Activated CD8-positive, alpha-beta T cell treated with anti-CD3 and anti-CD28 coated beads for 36 hours (primary cell): ENCODE results near the gene PLET1. TPM values are rescaled to one million over a fixed set of nuclear protein-coding genes. Genes with fewer than 3 reads are reported as not detected.

Experiments used
- ATAC-seq: fragments of 200-7000 bp; cut with Tn5 transposase; one replicate; pipeline ENCODE4 v1.10.0; 2021; ENCODE audit warnings: mild to moderate bottlenecking, moderate library complexity
- CTCF ChIA-PET: fragments of 350-600 bp; sonication (Branson Sonifier 250); formaldehyde crosslinking; loops from one replicate; lab custom pipeline; 2021; ENCODE audit warnings: antibody characterized with exemption; lab: Charles Lee
- POLR2A ChIA-PET: fragments of 350-600 bp; sonication (Branson Sonifier 250); formaldehyde crosslinking; loops from one replicate; lab custom pipeline; 2021; ENCODE audit warnings: antibody characterized with exemption; lab: Charles Lee
- DNase-seq: peaks from one replicate; pipeline ENCODE4 v3.0.0-alpha.2; 2020
- H3K27ac Mint-ChIP-seq: one replicate; pipeline ENCODE4 v1.8.0; 2021; ENCODE audit warnings: mild to moderate bottlenecking, mixed read lengths
- H3K27me3 Mint-ChIP-seq: one replicate; pipeline ENCODE4 v1.8.0; 2021; ENCODE audit warnings: mixed read lengths
- H3K36me3 Mint-ChIP-seq: one replicate; pipeline ENCODE4 v1.8.0; 2021; ENCODE audit warnings: low read depth, mixed read lengths
- H3K4me1 Mint-ChIP-seq: one replicate; pipeline ENCODE4 v1.8.0; 2021; ENCODE audit warnings: low read depth, mixed read lengths
- H3K4me3 Mint-ChIP-seq: one replicate; pipeline ENCODE4 v1.8.0; 2021; ENCODE audit warnings: mild to moderate bottlenecking, moderate library complexity, mixed read lengths
- H3K9me3 Mint-ChIP-seq: one replicate; pipeline ENCODE4 v1.8.0; 2021; ENCODE audit warnings: mixed read lengths
- intact Hi-C: fragments of 100-400 bp; cut with micrococcal nuclease; formaldehyde crosslinking; loops from one replicate; pipeline ENCODE4 v1.10.0; 2022
- total RNA-seq, 2 experiments: library from RNA; stranded (reverse); gene quantifications; one replicate each; pipeline ENCODE4 v1.2.3, GENCODE V29; 2021
- TF ChIP-seq, protein P1 (sequence below): fragments of 200-600 bp; IDR thresholded peaks from one replicate; pipeline ENCODE4 v1.8.0; 2022; ENCODE audit warnings: antibody characterized with exemption, mild to moderate bottlenecking

PLET1 gene
- total RNA-seq, 2 experiments from 2014 or later, result not detected

DNA sequence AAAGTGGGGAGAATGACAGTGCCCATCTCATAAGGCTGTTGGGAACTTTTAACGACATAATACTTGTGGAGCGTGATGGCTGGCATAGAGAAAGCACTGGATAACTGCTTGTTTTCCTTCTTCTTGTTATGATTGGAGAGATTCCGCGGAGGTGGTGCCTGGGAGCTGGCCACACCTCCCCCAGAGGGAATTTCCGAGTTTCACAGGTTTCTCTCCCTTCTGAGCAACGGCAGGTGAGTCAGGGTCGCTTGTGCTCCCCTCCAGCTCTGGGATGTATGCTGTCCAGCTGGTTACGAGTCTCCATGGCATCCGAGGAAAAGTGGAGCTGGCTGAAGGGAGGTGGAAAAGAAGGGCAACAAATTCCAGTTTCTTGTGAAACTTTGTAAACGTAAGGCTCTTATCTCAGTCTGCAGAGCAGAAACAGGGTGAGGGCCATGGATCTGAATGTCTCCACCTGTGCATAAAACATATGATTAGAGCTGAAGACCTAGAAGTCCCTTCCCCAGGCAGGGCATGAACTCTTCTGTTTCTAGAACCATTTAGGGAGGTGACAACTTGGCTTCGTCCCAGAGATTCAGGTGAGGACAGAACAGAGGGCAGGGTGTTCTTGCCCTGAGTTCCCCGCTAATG is 10.0 kb upstream of the PLET1 start:
- DNase-seq (no peak), ATAC-seq (no peak)
- no peaks in the 10 kb centered on the region for H3K27me3 Mint-ChIP-seq
- H3K27ac Mint-ChIP-seq, result no peak overlapping the region
- TF ChIP-seq, protein P1, sequence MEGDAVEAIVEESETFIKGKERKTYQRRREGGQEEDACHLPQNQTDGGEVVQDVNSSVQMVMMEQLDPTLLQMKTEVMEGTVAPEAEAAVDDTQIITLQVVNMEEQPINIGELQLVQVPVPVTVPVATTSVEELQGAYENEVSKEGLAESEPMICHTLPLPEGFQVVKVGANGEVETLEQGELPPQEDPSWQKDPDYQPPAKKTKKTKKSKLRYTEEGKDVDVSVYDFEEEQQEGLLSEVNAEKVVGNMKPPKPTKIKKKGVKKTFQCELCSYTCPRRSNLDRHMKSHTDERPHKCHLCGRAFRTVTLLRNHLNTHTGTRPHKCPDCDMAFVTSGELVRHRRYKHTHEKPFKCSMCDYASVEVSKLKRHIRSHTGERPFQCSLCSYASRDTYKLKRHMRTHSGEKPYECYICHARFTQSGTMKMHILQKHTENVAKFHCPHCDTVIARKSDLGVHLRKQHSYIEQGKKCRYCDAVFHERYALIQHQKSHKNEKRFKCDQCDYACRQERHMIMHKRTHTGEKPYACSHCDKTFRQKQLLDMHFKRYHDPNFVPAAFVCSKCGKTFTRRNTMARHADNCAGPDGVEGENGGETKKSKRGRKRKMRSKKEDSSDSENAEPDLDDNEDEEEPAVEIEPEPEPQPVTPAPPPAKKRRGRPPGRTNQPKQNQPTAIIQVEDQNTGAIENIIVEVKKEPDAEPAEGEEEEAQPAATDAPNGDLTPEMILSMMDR, result no peak
- intact Hi-C loops, result no loop called here
- no peaks in the 10 kb centered on the region for H3K36me3 Mint-ChIP-seq
- H3K9me3 Mint-ChIP-seq, result no peaks in the 10 kb centered on the region
- ChIA-PET POLR2A (no interaction called here), CTCF (interaction anchor here (0.8 to 1.6 kb wide), 2 partner anchors 9 to 51 kb away, joined by 3 to 5 read pairs; no protein-coding TSS in a partner anchor)
- H3K4me1 Mint-ChIP-seq, result no peaks in the 10 kb centered on the region
- H3K4me3 Mint-ChIP-seq, result no peak overlapping the region

DNA sequence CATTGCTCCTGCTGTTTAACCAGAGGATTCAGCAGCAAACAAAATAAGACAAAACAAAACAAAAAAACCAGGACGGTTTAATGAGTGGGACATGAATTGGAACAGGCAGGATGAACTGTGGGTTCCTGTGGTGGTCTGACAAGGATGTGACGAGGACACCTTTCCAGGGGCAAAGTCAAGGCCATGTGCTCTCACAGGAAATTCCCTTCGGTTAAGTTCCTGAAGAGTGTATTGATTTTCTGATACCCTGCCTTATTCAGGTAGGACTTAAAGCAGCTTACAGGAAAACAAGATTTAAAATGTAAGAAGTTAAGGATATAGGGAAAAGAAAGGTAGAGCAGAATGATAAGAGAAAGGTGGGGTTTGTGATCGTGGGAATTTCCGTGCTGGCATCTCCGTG is 8.5 kb upstream of the PLET1 start:
- ATAC-seq (no peak), DNase-seq (no peak)
- no peak overlapping the region for H3K4me3 Mint-ChIP-seq
- intact Hi-C loops, result no loop called here
- no peaks in the 10 kb centered on the region for H3K4me1 Mint-ChIP-seq
- H3K36me3 Mint-ChIP-seq, result no peaks in the 10 kb centered on the region
- TF ChIP-seq, protein P1, result no peak
- ChIA-PET POLR2A (interaction anchor here (0.8 kb wide), 1 partner anchor 46 kb away, joined by 3 read pairs; no protein-coding TSS in a partner anchor), CTCF (interaction anchor here (1.4 kb wide), 1 partner anchor 11 kb away, joined by 8 read pairs; no protein-coding TSS in a partner anchor)
- no peaks in the 10 kb centered on the region for H3K27me3 Mint-ChIP-seq
- no peaks in the 10 kb centered on the region for H3K9me3 Mint-ChIP-seq
- no peak overlapping the region for H3K27ac Mint-ChIP-seq

DNA sequence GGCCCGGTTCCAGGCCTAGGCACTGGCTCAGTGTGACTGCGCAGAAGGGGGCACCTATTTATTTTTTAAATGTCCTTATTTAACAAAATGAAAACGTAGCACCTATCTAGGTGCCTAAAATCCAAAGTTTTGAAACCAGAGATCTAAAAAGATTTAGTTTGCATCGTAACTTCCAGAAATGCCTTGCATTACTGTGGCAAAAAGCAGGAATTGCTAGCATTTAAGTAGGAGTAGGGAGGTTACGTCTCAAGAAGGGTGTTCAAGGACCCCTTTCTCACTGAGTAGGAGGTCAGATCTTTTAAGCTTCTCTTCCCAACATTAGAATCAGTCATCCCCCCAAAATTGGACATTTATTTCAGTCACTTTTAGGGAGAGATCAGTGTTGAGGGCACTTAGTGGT is 7.7 kb upstream of the PLET1 start:
- no peak for DNase-seq
- intact Hi-C loops, result no loop called here
- Mint-ChIP-seq H3K27me3 (no peaks in the 10 kb centered on the region), H3K4me1 (no peaks in the 10 kb centered on the region), H3K36me3 (no peaks in the 10 kb centered on the region), H3K9me3 (no peaks in the 10 kb centered on the region), H3K4me3 (no peak overlapping the region), H3K27ac (no peak overlapping the region)
- ChIA-PET CTCF (interaction anchor here (1.4 kb wide), 1 partner anchor 12 kb away, joined by 8 read pairs; no protein-coding TSS in a partner anchor), POLR2A (interaction anchor here (0.5 to 0.8 kb wide), 2 partner anchors 46 to 118 kb away, joined by 3 read pairs; no protein-coding TSS in a partner anchor)
- no peak for ATAC-seq
- TF ChIP-seq, protein P1, result no peak

DNA sequence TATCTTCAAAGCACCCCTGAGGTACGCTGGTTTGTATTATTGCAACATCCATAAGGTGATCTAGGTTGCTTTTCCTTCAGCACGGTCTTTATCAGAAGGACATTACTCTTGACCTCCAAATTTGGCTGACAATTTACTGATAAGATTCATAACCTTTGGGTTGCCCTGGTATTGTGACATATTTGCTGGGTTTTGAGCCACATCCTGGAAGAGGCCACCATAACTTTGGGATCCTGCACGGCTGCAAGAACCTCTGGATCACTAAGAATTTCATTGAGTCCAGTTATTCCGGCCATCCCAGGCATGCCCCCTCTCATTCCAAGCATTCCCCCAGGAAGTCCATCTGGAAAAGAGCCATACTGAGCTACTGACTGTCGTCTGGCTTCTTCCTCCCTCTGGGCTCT is 6.5 kb upstream of the PLET1 start:
- TF ChIP-seq, protein P1, result no peak
- intact Hi-C loops, result no loop called here
- POLR2A ChIA-PET, result interaction anchor here (0.6 kb wide), 1 partner anchor 289 kb away, joined by 3 read pairs; no protein-coding TSS in a partner anchor
- Mint-ChIP-seq H3K4me1 (no peaks in the 10 kb centered on the region), H3K9me3 (no peaks in the 10 kb centered on the region), H3K27ac (no peak overlapping the region), H3K36me3 (no peaks in the 10 kb centered on the region), H3K27me3 (no peaks in the 10 kb centered on the region), H3K4me3 (no peak overlapping the region)
- no peak for DNase-seq
- no peak for ATAC-seq
- CTCF ChIA-PET, result interaction anchor here (1.2 to 1.7 kb wide), 2 partner anchors 15 to 48 kb away, joined by 3 to 5 read pairs; no protein-coding TSS in a partner anchor

DNA sequence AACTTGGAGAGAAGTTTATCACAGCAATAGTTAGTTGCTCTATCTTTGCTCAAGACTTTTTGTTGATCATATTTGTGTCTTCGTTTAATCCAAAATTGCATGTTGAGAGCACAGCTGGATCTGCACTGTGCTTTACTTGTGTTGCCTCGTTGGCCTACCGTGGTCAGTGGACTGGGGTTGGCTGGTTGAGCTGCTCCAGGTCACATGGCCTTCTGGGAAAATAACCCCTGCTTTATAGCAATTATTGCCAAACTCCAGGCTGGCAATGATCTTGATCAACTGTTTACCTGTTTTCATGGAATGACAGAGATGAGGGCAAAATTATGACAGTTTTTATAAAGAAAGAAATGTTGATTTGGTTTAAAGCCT is 5.7 kb upstream of the PLET1 start:
- CTCF ChIA-PET, result interaction anchor here (0.7 to 1.7 kb wide), 5 partner anchors 10 to 47 kb away, joined by 3 to 5 read pairs (median 3); no protein-coding TSS in a partner anchor
- intact Hi-C loops, result no loop called here
- H3K27ac Mint-ChIP-seq, result no peak overlapping the region
- H3K27me3 Mint-ChIP-seq, result no peaks in the 10 kb centered on the region
- TF ChIP-seq, protein P1, result no peak
- no peaks in the 10 kb centered on the region for H3K4me1 Mint-ChIP-seq
- H3K9me3 Mint-ChIP-seq, result no peaks in the 10 kb centered on the region
- no peaks in the 10 kb centered on the region for H3K36me3 Mint-ChIP-seq
- POLR2A ChIA-PET, result no interaction called here
- H3K4me3 Mint-ChIP-seq, result no peak overlapping the region
- no peak for ATAC-seq
- DNase-seq, result no peak
